ENCODE results near the gene LRRN2.

Gene LRRN2

DNA sequence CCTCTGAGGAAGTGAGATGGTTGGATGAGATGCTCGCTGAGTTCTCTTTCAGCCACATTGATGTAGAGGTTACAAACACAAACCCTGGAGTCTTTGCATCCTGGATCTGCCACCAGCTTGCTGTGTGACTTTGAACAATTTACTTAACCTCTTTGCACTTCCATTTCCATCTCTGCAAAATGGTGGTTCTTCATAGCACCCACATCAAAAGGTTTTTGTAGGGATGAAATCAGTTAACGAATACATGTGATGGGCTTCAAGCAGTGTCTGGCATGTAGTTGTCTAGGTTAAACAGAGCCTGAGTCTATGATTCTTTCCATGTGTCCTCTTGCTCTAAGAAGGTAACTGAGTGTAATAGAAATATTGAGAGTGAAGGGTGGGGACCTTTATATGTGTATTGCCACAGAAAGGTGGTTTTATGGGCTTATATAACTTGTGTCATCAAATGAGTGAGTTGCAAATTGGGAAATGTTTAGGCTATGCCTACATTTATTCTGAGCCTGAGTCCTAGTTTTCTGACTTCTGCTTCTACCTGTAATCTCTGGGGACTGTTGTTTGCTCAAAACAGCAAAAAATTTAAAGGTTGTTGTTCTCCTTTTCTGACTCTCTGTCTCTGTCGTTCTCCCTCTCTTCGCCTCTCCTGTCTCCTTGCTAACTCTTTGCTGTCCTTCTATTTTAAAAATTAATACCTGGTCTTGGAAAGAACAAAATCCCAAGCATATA is 27.3 kb upstream of the LRRN2 start:
- DNase-seq (ENCODE audit: low spot score): no peak

DNA sequence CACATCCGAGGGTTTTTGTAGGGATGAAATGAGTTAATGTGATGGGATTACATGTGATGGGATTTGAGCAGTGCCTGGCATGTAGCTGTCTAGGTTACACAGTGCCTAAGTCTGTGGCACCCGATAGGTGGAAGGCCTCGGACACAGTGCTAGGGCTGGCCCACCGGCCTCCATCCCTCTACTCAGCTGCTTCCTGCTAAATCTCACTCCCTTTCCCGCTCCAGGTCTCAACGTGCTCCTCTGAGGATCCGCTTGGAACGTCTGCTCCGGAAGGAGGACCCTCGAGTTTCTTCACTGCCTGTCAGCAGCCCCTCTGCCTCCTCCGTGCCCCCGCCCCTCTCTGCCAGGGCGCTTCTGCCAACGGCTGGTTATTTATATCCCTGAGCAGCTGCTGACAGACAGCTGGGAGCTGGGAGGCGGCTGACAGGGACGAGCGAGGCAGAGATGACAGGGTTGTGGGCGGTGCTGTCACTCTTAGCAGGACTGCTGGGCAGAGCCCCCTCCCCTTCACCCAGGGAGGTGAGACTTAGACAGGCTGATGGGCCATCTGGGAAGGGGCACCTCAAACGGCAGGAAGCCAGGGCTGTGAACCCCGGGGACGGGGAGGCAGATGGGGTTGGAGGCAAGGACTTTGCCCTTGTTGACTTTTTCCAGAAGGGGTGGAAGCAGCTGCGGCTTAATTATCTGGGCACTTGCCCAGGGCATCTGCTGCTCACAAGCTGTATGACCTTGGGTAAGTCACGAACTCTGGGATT is 26.6 kb upstream of the LRRN2 start:
- no peak for DNase-seq (ENCODE audit: low spot score)

DNA sequence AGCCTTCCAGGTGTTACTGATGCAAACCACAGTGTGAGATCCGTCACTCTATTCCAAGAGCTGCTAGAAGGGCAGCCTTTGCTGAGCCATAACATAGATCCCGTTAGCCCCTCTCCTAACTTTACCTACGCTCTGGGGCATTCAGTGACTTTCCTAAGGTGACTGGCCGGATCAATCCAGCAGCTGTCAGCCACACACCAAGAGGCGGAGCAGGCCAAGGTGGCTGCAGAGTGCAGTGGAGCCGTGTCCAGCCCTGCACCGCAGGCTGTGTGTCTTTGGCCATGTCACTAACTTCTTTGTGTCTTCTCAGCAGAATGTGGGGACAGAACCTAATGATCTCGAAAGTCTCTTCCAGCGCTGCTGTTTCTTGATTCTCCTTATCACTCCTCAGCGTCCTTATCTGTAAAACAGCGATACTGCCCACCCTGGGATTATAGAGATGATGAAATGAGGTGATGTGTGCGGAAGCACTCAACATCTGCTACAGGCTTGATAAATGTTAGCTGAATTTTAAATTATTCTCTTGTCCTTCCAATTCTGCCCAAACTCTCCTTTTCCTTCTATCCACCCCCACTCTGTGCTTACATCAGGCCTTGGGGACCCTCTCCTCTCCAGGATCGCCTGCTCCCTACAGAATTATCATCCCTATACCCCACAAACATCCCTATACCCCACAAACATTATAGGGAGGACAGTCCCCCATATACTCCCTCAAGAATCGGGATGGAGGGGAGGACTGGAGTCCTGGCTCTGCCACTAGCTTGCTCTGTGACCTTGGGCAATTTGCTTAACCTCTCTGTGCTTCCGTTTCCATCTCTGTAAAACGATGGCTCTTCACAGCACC is 25.8 kb upstream of the LRRN2 start:
- DNase-seq (ENCODE audit: low spot score): no peak

DNA sequence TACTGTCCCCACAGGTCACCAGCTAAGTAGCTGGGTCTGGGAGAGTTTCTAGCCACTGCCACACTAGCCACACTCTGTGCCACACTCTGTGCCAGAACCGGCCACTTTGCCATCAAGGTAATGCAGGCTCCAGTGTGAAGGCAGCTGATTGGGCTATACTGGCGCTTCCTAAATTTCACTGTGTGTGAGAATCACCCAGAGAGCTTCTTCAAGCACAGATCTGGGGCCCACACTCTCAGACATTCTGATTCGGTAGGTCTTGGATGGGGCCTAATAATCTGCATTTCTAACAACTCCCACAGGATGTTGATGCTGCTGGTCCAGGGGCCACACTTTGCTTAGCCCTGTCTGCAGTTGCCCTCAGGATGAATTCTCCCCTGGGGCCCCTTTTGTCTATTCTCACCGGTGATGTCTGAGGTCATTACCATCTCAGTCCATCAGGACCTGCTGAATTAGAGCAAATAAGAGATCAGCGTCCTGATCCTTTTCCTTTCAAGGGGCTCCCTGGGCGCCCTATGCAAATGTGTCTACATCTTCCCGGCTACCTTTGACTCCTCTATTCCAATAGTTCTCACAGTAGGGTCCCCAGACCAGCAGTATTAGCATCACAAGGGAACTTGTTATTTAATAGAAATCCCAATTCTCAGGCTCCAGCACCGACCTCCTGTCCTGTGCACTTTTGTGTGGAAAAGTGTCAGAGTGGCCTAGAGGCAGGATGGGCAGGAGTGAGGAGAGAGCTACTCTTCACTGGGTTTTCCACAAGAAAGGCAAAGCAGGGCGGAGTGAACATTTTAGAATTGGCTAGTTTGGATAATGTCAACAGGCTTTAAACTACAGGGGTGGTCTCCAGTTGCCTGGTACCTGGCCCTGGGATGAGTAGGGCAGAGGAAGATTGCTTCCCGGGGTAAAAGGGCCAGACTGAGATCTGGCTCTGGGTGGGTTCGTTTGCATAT is 24.7 kb upstream of the LRRN2 start:
- DNase-seq (ENCODE audit: low spot score): no peak

DNA sequence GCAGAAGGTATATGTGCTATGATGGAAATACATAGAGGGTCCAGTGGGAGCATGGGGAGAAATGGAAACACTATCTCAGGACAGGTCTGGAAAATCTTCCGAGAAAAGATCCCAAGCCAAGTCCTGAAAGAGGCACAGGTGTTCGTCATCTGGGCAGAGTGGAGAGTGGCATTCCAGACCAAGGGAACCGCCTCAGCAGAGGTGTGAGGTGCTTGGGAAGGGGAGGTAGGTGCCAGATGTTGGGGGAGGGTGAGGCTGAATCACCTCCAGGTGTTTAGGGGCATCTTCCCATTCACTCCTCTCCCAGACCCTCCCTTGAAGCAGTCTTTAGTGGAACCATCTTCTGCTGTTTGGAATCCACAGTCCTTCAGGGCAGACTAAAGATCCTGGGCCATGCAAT is 23.5 kb upstream of the LRRN2 start:
- DNase-seq (ENCODE audit: low spot score): no peak

DNA sequence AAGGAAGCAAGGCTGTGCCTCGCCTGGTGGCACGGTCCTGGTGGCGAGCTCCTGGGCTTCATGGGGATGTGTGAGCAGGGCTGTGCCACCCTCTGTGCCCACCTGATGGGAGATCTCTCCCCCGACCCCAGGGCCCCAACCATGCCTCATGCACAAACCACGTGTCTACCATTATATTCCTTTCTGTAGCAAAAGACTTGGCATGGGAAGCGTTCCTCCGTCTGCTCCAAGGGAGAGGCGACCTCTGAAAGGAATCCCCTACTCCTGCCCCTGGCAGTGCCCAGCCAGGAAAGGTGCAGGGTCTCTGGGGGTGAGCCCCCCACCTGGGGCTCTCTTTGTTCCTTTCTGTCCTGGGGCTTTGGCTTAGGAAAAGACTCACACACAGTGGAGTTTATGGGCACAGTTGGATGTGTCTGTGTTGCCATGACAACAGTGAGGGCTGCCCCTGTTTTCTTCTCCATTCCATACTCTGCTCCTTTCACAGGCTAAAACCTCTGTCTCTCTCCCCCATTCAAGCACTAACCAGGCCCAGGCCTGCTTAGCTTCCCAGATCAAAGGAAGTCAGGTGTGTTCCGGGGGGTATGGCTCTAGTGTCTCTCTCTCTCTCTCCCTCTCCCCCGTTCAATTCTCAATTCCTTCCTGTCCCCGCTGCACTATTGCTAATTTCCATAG is 21.4 kb upstream of the LRRN2 start:
- DNase-seq (ENCODE audit: low spot score): no peak

DNA sequence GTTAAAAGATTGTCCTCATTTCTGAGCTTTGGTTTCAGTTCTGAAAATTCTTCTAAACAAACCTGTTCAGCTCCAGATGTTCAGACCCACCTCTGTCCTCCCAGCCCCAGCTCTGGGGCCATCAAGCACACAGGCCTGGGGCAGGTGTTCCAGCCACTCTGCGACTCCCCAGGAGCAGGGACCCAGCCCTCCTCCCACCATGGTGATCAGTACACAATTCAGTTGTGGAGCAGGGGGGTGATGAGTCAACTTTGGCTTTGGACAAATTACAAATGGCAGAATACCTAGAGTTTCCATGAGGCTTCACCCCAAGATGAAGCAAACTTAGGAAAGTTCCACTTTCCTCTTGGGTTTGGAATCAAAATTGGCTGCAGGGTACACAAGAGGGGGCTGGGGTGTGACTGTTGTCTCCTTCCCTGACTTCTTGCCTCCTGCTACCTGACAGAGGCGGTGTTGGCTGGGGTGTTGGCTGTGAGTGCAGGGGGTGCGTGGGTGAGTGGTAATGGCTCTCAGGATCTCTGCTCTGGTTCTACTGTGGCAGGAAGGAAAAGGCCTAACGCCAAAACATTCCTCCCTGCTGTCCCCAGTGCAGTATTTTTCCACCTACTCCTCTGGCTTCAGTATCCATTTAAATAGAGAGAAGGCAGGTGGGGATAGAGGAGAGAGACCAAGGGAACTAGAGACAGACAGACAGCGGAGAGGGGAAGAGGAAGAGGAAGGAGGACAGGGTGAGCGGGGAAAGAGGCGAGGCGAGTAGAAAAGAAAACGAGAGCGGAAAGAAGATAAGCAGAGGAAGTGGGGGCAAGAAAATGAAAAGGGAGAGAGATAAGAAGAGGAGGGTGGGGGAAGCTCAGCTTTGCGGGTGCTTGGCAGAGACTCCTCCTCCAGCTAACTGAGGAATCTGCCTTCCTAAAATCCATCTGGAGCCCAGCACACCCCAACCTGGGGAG is 20.6 kb upstream of the LRRN2 start:
- no peak for DNase-seq (ENCODE audit: low spot score)

DNA sequence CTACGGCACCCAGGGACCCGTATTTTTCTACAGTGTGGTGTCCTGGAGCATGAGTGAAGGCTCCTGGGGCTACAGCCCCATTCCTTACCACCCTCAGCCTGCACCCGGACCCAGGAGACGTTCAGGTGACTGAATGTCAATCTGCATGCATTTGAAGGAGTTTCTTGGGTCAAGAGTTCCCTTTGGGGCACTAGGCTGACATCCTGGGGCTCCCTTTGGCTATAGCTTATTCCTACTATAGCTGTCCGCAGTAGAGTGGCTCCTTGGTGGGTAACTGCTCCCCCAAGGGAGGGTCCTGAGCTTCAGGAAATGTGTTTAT is 19.9 kb upstream of the LRRN2 start:
- no peak for DNase-seq (ENCODE audit: low spot score)

DNA sequence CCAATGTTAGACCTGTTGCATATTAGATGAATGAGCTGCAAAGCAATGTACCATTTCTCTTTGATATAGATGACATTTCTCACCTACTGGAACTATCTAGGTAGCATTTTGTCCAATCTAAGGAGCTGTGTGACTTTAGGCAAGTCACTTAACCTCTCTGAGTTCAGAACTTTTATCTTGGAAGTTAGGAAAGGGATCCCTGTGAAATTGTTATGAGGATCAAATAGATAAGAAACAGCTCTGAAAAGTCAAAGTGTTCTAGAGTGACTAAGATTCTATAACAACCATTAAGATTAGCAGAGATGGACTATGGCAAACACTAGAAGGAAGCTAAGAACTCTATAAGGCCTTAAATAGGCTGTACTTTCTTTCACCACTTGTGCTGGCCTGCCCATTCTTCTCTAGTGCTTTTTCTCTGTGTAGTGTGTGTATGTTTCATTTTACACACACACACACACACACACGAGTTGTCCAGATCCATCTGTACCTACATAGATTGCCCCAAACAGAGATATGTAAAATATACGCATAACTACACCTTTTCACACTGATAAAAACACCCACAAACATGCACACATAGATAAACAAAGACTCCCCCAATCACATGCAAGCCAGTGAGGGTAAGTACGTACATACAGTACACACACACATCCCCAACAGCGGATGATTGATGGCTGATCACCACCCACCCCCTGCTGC is 19.4 kb upstream of the LRRN2 start:
- DNase-seq (ENCODE audit: low spot score): no peak

DNA sequence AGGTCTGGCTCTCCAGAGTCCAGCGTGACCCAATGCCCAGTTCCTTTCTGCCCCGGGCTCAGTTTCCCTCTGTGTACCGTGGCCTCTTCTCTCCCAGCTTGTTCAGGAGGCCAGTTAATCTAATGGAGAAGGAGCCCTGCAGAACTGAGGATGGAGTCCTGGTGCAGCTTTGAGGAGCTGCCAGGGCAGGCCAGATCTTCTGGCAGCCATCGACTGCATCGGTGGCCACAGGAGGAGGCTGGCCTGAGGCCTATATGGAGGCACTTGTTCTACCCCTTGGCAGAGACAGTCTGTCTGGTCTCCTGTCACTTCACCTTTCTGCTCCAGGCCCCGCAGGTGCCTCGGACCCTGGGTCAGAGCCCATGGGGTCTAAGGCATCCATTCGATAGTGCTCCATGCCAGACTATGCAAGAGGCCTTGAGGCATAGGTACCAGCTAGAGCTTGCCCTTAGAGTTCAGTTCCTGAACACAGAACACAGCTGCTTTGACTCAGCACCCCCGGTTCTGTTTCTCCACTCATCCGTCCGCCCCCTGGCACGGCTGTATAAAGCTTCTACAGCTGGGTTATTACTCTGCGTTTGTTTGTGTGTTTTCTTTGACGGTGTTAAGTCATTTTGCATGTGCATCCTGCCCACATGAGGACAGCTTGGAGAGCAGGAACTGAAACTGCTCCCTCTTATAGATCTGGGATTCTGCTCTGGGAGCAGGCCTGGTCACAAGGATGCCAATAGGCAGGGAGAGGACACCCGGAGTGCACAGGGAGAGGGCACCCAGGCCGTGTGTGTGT is 18.5 kb upstream of the LRRN2 start:
- no peak for DNase-seq (ENCODE audit: low spot score)

DNA sequence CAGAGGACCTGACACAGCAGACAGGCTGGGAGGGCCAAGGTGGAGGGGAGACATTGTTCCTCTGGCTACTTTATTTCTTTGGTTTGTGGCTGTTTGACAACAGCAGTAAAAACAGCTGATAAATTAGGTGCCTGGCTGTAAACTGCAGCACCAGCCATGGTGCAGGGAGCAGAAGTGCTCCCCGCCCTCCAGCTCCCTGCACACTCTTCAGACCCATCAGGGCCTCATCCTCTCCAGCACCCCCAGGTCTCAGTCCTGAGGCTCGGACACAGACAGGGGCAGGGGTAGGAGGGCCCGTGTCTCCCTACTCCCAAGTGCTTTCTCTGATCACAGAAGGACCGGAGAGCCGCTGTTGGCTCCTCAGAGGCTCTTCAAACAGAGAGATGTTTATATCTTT is 17.7 kb upstream of the LRRN2 start:
- no peak for DNase-seq (ENCODE audit: low spot score)

DNA sequence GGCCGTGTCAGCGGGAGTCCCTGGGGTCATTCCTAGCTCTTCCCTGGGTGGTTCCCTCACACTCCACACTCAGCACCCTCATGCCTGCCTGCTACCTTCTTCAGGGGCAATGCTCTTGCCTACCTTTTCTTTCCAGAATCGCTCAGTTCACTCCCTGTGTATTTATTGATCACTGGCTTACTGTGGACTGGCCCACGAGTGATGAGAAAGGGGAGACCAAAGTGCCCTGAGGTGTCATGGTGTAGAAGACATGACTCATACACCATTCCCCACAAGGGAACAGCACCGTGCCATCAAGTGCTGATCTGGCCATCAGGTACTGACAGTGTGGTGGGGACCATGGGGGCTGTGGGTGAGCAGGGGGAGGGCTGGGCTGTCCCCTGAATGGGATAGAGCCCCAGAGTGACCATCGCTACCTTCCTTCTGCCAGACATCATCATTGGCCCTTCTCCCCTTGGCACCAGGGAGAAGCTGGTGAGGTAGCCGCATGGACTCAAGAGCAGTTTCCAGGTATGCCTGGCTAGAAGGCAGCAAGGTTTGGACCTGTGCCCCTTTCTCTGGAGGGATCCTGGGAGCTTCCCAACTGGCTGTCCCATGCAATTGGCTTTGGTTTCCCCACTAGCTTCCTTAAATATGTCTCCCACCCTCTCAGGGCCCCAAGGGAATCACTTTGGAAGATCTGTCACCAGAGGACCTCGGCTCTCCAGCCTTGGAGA is 17.2 kb upstream of the LRRN2 start:
- no peak for DNase-seq (ENCODE audit: low spot score)

DNA sequence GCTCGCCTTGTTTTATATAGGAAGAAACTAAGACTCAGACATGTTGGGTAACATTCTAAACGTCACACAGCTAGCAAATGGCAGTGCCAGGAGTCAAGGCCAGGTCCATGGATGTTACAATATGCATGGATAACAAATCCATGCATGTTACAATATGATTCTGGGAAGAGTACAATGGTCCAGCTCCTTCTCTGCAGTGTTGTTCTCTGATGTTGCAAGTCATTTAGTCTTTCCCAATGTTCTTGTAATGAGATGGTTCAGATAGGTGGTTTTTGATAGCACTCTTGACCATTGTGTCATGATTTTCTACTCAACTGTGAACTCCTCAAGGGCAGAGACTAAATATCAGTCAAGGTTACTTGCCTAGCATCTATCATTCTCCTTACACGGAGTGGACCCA is 15.7 kb upstream of the LRRN2 start:
- DNase-seq (ENCODE audit: low spot score): no peak

DNA sequence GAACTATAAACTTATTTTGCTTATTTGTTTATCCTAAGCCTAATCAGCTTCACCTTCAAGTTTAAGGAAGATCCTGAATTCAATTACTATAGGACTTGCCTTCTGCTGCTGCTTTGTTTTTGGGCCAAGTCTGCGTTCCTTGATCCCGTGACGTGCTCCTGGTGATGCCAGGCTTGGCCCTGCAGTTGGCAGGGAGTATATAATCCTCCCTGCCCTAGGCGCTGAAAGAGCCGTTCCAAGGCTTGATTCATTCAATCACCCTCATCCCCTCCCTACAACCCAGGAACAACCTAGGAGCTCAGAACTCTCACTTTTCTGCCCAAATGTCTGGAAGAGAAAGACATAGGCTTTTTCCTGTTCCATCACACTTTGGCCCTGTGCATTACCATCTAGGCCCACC is 12.4 kb upstream of the LRRN2 start:
- DNase-seq (ENCODE audit: low spot score): no peak

DNA sequence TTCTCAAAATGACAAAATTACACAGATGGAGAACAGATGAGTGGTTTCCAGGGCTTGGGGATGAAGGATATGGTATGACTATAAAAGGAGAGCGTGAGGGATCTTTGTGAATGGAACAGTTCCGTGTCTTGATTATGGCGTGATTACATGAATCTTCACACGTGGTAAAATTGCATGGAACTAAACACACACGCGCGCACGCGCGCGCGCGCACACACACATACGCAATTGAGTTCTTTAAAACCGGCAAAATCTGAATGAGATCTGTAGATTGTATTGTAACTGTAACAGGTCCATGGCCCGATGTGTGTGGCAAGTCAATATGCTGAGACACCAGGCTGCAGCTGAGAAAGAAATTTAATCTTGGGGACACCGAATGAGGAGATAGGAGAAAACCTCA is 11.1 kb upstream of the LRRN2 start:
- no peak for DNase-seq (ENCODE audit: low spot score)

DNA sequence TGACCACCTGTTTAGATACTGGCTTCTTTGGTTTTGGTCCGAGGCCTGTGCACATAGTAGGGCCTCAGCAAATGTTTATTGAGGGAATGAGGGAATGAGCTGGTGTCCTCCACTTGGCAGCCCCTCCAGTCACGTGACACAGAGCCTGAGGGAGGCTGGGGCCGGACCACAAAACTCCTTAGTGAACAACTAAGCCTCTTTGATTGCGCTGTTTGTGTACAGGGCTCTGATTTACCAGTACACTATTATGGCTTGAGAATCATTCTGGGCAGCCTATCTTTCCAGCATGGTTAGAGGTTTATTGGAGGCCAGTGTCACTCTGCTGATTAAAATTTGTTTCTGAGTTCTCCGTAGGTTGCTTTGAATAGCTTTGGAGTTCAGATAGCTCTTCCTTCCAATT is 10.2 kb upstream of the LRRN2 start:
- DNase-seq (ENCODE audit: low spot score): no peak

DNA sequence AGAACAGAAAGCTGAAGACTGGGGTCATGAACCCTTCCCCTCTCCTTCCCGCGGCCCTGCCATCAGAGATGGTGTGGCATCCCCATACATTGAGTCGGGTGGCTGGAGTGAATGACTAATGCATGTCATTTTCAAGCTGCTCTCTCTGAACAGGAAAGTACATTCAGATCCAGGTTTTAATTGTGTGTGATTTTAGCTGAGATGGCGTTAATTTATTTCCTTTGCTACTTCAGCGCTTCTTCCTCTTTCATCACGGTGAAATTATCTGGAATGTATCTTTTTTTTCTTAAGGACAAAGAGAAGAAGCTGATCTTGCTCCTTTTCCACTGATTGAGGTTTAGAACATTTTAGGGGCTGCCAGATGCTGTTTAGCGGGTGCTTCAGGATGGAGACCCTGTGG is 8.6 kb upstream of the LRRN2 start:
- DNase-seq (ENCODE audit: low spot score): no peak

DNA sequence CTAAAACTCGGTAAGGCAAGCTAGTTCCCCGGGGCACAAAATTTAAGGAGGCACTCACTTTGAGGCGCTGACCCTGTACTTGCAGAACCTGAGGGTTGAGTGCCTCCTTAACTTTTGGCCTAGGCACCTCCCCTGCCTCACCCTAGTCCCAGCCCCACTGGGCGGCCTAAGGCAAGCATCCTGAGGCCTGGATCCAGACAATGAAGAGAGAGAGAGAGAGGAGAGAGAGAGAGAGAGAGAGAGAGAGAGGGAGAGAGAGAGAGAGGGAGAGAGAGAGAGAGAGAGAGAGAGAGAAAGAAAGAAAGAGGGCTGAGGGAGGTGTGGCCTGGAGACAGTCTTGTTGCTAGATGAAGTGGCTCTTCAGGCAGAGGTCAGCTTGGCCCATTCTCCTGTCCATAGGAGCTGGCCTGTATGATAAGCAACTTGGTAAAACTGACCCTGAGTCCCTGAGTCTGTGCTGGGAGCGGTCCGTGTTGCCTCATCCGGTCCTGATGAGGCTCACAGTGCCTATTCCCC is 7.4 kb upstream of the LRRN2 start:
- no peak for DNase-seq (ENCODE audit: low spot score)
